Right lobe of liver (tissue), 6 donors: ENCODE results near the gene NPAT. TPM values are rescaled to one million over a fixed set of nuclear protein-coding genes. Genes with fewer than 3 reads are reported as not detected.

Experiments
- ATAC-seq, 4 donors: fragments of 200-7000 bp; cut with Tn5 transposase; one replicate each; pipeline ENCODE4 v1.9.1; 2020; ENCODE audit warnings: mild to moderate bottlenecking in 4 of 4, moderate library complexity in 4 of 4
- DNase-seq, 3 donors: peaks; one replicate each; pipeline ENCODE4 v3.0.0-alpha.2; 2020
- H3K27ac ChIP-seq, 3 donors: fragments of 200-600 bp; one replicate each; pipeline ENCODE4 v1.8.0; 2022
- H3K27me3 ChIP-seq, 2 donors: fragments of 200-600 bp; one replicate each; pipeline ENCODE4 v1.8.0; 2022
- H3K36me3 ChIP-seq, 4 donors: fragments of 200-600 bp; sonication (generic) in 1 of 4; one replicate each; pipeline versions ENCODE4 v1.5.1 to v1.8.0; 2017 to 2022; ENCODE audit warnings: control low read depth in 1 of 4
- H3K4me1 ChIP-seq, 4 donors: fragments of 200-600 bp; sonication (generic) in 1 of 4; one replicate each; pipeline versions ENCODE4 v1.5.1 to v1.8.0; 2017 to 2022; ENCODE audit warnings: control low read depth in 1 of 4
- H3K4me3 ChIP-seq, 3 donors: fragments of 200-600 bp; one replicate each; pipeline ENCODE4 v1.8.0; 2022
- H3K9me3 ChIP-seq, 4 donors: fragments of 200-600 bp; sonication (generic) in 1 of 4; one replicate each; pipeline versions ENCODE4 v1.5.1 to v1.8.0; 2017 to 2022; ENCODE audit warnings: control low read depth in 1 of 4
- CTCF ChIP-seq, 4 donors: fragments of 200-600 bp in 3 of 4; fragments of 450-650 bp in 1 of 4; IDR thresholded peaks; one replicate each; pipeline versions ENCODE4 v1.5.1 to v1.8.0; 2016 to 2022; ENCODE audit warnings: antibody characterized with exemption in 4 of 4, mild to moderate bottlenecking in 2 of 4
- POLR2A ChIP-seq: fragments of 450-650 bp; IDR thresholded peaks from one replicate; pipeline ENCODE4 v1.6.1; 2017; ENCODE audit warnings: antibody characterized with exemption, mild to moderate bottlenecking
- WGBS: methylation state at CpG from one replicate; pipeline ENCODE4 v1.1.6; 2018; ENCODE audit warnings: low coverage, low lambda C conversion rate; ENCODE audit not compliant: insufficient coverage; ENCODE audit errors: missing lambda C conversion rate; 5-methylcytosine and 5-hydroxymethylcytosine counted together
- intact Hi-C, 2 donors: fragments of 100-400 bp; cut with DNase I; formaldehyde crosslinking; loops; one replicate each; pipeline versions ENCODE4 v1.11.2 to v1.14.1; 2022
- total RNA-seq, 6 experiments: library from RNA; depleted of rRNA in 2 of 6; stranded (reverse); fragments of >200 nt in 2 of 6; fragmentation: NEBNext Ultra II Directional in 3 of 6; extraction: Animal tissue kit (Norgen Biotek cat#: 25700) in 3 of 6; gene quantifications; one replicate each; pipeline versions ENCODE4 v1.1.0 to v1.2.4, GENCODE V29; 2016 to 2023
- donor health status: DM: no; HTN: yes; CAD: no.
- donor health status: DM: no; HTN: no; CAD: no.
- donor health status: DM: no; HTN: no; CAD: no.
- donor health status: DM: no; HTN: yes; CAD: no.
- donor health status: DM: no; HTN: yes; CAD: no.

The NPAT gene
- total RNA-seq, 6 experiments from 2014 or later, result 4.8 to 7.8 (median 5.9) TPM

GRCh38 chr11:108246308-108246707 is 23.9 kb upstream of the NPAT start:
- TF ChIP-seq CTCF (IDR thresholded peaks at IDR 0.05) (no peak), POLR2A (no peak)
- intact Hi-C loops, result no loop called here
- no peaks in the 10 kb centered on the region for H3K9me3 ChIP-seq
- H3K27ac ChIP-seq, result no peak overlapping the region
- no peak overlapping the region for H3K4me3 ChIP-seq
- H3K36me3 ChIP-seq, result peaks cover 0 to 41% (median 4%) of the 10 kb centered on the region in 4 donors
- ATAC-seq (no peak), DNase-seq (no peak)
- no peaks in the 10 kb centered on the region for H3K4me1 ChIP-seq
- H3K27me3 ChIP-seq, result no peaks in the 10 kb centered on the region
- WGBS, result 74% methylated on average over 3 of the region's 3 CpGs

- DNase-seq (no peak), ATAC-seq (no peak)
- TF ChIP-seq CTCF (IDR thresholded peaks at IDR 0.05), result no peak
- TF ChIP-seq POLR2A, result no peak
- peaks cover 0 to 16% (median 1%) of the 10 kb centered on the region in 4 donors for H3K36me3 ChIP-seq
- 100% methylated on average over 2 of the region's 2 CpGs for WGBS
- no peak overlapping the region for H3K4me3 ChIP-seq
- H3K4me1 ChIP-seq, result no peaks in the 10 kb centered on the region
- H3K27ac ChIP-seq, result no peak overlapping the region
- intact Hi-C loops, result no loop called here
- no peaks in the 10 kb centered on the region for H3K27me3 ChIP-seq
- H3K9me3 ChIP-seq, result no peaks in the 10 kb centered on the region
Measured at GRCh38 chr11:108242422-108242821, 20.0 kb upstream of the NPAT start.

- no peak overlapping the region for H3K27ac ChIP-seq
- H3K27me3 ChIP-seq, result no peaks in the 10 kb centered on the region
- DNase-seq, result no peak
- WGBS, result 94% methylated on average over 4 of the region's 4 CpGs
- no peaks in the 10 kb centered on the region for H3K9me3 ChIP-seq
- peaks cover 0 to 16% (median 1%) of the 10 kb centered on the region in 4 donors for H3K36me3 ChIP-seq
- intact Hi-C loops, result no loop called here
- ATAC-seq, result no peak
- no peaks in the 10 kb centered on the region for H3K4me1 ChIP-seq
- no peak for TF ChIP-seq CTCF (IDR thresholded peaks at IDR 0.05)
- no peak for TF ChIP-seq POLR2A
- H3K4me3 ChIP-seq, result no peak overlapping the region
Measured at GRCh38 chr11:108241330-108242037, 19.0 kb upstream of the NPAT start.

GRCh38 chr11:108239076-108239475 is 16.6 kb upstream of the NPAT start:
- DNase-seq (no peak), ATAC-seq (no peak)
- Histone ChIP-seq H3K4me1 (no peaks in the 10 kb centered on the region), H3K9me3 (no peaks in the 10 kb centered on the region), H3K27me3 (no peaks in the 10 kb centered on the region), H3K36me3 (peaks cover 0 to 13% (median 4%) of the 10 kb centered on the region in 4 donors), H3K4me3 (no peak overlapping the region), H3K27ac (no peak overlapping the region)
- no peak for TF ChIP-seq CTCF (IDR thresholded peaks at IDR 0.05)
- no peak for TF ChIP-seq POLR2A
- intact Hi-C loops, result no loop called here
